ENCODE data around the gene PLXNC1.

The PLXNC1 gene

GRCh38 chr12:94182986-94183707, 34.8 kb downstream of the PLXNC1 start:
- no peak for DNase-seq (ENCODE audit: low spot score)

GRCh38 chr12:94183708-94184379, 35.5 kb downstream of the PLXNC1 start:
- no peak for DNase-seq (ENCODE audit: low spot score)

- DNase-seq (ENCODE audit: low spot score) = no peak
Measured at GRCh38 chr12:94184995-94185719, 36.8 kb downstream of the PLXNC1 start.

- no peak for DNase-seq (ENCODE audit: low spot score)
Measured at GRCh38 chr12:94185801-94186200, 37.4 kb downstream of the PLXNC1 start.

GRCh38 chr12:94186278-94187241, 38.2 kb downstream of the PLXNC1 start:
- no peak for DNase-seq (ENCODE audit: low spot score)

GRCh38 chr12:94187361-94187760, 39.0 kb downstream of the PLXNC1 start:
- DNase-seq (ENCODE audit: low spot score) = no peak

- DNase-seq (ENCODE audit: low spot score) = no peak
Measured at GRCh38 chr12:94190623-94191022, 42.2 kb downstream of the PLXNC1 start.

GRCh38 chr12:94191023-94191422, 42.6 kb downstream of the PLXNC1 start:
- no peak for DNase-seq (ENCODE audit: low spot score)

GRCh38 chr12:94191811-94192210, 43.4 kb downstream of the PLXNC1 start:
- no peak for DNase-seq (ENCODE audit: low spot score)

GRCh38 chr12:94192506-94192905, 44.1 kb downstream of the PLXNC1 start:
- no peak for DNase-seq (ENCODE audit: low spot score)

GRCh38 chr12:94193168-94193567, 44.8 kb downstream of the PLXNC1 start:
- DNase-seq (ENCODE audit: low spot score) = no peak

- DNase-seq (ENCODE audit: low spot score) = no peak
Measured at GRCh38 chr12:94195483-94195882, 47.1 kb downstream of the PLXNC1 start.

GRCh38 chr12:94198469-94198868, 50.1 kb downstream of the PLXNC1 start:
- no peak for DNase-seq (ENCODE audit: low spot score)

GRCh38 chr12:94198872-94199271, 50.5 kb downstream of the PLXNC1 start:
- DNase-seq (ENCODE audit: low spot score) = no peak

- DNase-seq (ENCODE audit: low spot score) = no peak
Measured at GRCh38 chr12:94200069-94200468, 51.7 kb downstream of the PLXNC1 start.

GRCh38 chr12:94200695-94201094, 52.3 kb downstream of the PLXNC1 start:
- no peak for DNase-seq (ENCODE audit: low spot score)

- DNase-seq (ENCODE audit: low spot score) = no peak
Measured at GRCh38 chr12:94202245-94203180, 54.1 kb downstream of the PLXNC1 start.

- no peak for DNase-seq (ENCODE audit: low spot score)
Measured at GRCh38 chr12:94203181-94203546, 54.8 kb downstream of the PLXNC1 start.

GRCh38 chr12:94203796-94204195, 55.4 kb downstream of the PLXNC1 start:
- DNase-seq (ENCODE audit: low spot score) = no peak

GRCh38 chr12:94204499-94205247, 56.3 kb downstream of the PLXNC1 start:
- no peak for DNase-seq (ENCODE audit: low spot score)

All from left forelimb (tissue), 1 donor.